VCaP (cell line): ENCODE results near the gene ANAPC10.

ENCODE experiments used
- H3K27ac ChIP-seq: fragments of 450-650 bp; 2 replicates; pipeline ENCODE4 v1.5.1; 2017
- CTCF ChIP-seq: fragments of 450-650 bp; conservative IDR thresholded peaks from 2 replicates; pipeline ENCODE4 v1.5.1; 2017; ENCODE audit warnings: mild to moderate bottlenecking, moderate library complexity

ANAPC10 gene

GRCh38 chr4:145069361-145069760, 28.6 kb downstream of the ANAPC10 start:
- no peak for TF ChIP-seq CTCF
- no peak overlapping the region for H3K27ac ChIP-seq

GRCh38 chr4:145066063-145066501, 31.9 kb downstream of the ANAPC10 start:
- no peak for TF ChIP-seq CTCF
- no peak overlapping the region for H3K27ac ChIP-seq

GRCh38 chr4:145061318-145061920, 36.6 kb downstream of the ANAPC10 start:
- H3K27ac ChIP-seq, result peak overlapping the region; percentile 52; the same call in 1 of the 2 replicates
- peak; percentile 64 for TF ChIP-seq CTCF

- H3K27ac ChIP-seq, result no peak overlapping the region
- TF ChIP-seq CTCF, result no peak
Measured at GRCh38 chr4:145058256-145058655, 39.7 kb downstream of the ANAPC10 start.

- no peak overlapping the region for H3K27ac ChIP-seq
- no peak for TF ChIP-seq CTCF
Measured at GRCh38 chr4:145056325-145057130, 41.5 kb downstream of the ANAPC10 start.

- no peak overlapping the region for H3K27ac ChIP-seq
- no peak for TF ChIP-seq CTCF
Measured at GRCh38 chr4:145055533-145056257, 42.3 kb downstream of the ANAPC10 start.

GRCh38 chr4:145049241-145049640, 48.8 kb downstream of the ANAPC10 start:
- TF ChIP-seq CTCF, result no peak
- no peak overlapping the region for H3K27ac ChIP-seq
